Stimulated activated naive CD8-positive, alpha-beta T cell treated with anti-CD3 and anti-CD28 coated beads, Interleukin-15, amount 100 ng/mL, for 72 hours (primary cell): ENCODE results near the gene ZFYVE9.
A peak's percentile ranks its signal among the peaks of the same experiment; 100 is the strongest.

Experiments
- ATAC-seq: fragments of 150-1000 bp; cut with Tn5 transposase; 2 replicates; pipeline ENCODE4 v1.10.0; 2021; ENCODE audit warnings: mild to moderate bottlenecking, moderate library complexity
- DNase-seq, 2 donors: peaks; one replicate each; pipeline ENCODE4 v3.0.0; 2021 to 2022
- H3K27ac Mint-ChIP-seq, 2 donors: one replicate each; pipeline ENCODE4 v1.8.0; 2022; ENCODE audit warnings: mild to moderate bottlenecking in 2 of 2, mixed read lengths in 2 of 2, moderate library complexity in 2 of 2
- H3K27me3 Mint-ChIP-seq: one replicate; pipeline ENCODE4 v1.8.0; 2022; ENCODE audit warnings: mixed read lengths
- H3K4me1 Mint-ChIP-seq: one replicate; pipeline ENCODE4 v1.8.0; 2022; ENCODE audit warnings: mild to moderate bottlenecking, mixed read lengths
- H3K4me3 Mint-ChIP-seq, 2 donors: one replicate each; pipeline ENCODE4 v1.8.0; 2022; ENCODE audit warnings: mild to moderate bottlenecking in 2 of 2, mixed read lengths in 2 of 2, moderate library complexity in 1 of 2
- H3K9me3 Mint-ChIP-seq, 2 donors: one replicate each; pipeline ENCODE4 v1.8.0; 2022; ENCODE audit warnings: mixed read lengths in 2 of 2

The ZFYVE9 gene

DNA sequence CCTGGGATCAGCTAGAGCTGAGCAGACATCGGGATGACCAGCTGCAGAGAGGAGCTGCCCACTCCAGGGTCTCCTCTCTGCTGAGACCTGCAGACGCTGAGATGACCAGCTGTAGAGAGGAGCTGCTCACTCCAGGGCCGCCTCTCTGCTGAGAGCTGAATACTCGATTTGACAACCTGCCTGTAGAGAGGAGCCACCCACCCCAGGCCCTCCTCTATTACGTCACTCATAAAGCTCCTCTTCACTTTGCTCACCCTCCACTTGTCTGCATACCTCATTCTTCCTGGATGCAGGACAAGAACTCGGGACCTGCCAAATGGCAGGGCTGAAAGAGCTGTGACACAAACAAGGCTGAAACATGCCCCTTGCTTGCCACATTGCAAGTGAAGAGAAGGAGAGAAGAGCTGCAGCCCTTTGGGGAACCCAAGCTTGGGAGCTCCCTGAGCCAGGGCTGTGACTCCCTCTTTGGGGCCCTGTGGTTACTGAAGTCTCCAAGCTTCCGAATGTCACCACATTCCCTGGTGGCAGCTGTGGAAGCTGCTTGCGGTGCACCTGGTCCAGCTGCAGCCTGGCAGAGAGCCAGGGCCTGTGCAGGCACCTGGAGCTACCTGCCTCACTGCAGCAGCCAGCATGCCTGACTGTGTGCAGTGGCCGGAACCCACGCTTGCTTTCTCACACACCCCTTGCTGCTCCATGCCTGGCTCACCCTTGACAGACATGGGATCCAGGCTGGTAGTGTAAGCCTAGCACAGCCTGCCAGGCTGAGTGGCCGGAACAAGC, 164.5 kb downstream of the ZFYVE9 start:
- Mint-ChIP-seq H3K4me3 (no peak overlapping the region), H3K27me3 (no peaks in the 10 kb centered on the region), H3K9me3 (no peaks in the 10 kb centered on the region), H3K4me1 (no peaks in the 10 kb centered on the region), H3K27ac (no peak overlapping the region)
- no peak for ATAC-seq
- DNase-seq = no peak

DNA sequence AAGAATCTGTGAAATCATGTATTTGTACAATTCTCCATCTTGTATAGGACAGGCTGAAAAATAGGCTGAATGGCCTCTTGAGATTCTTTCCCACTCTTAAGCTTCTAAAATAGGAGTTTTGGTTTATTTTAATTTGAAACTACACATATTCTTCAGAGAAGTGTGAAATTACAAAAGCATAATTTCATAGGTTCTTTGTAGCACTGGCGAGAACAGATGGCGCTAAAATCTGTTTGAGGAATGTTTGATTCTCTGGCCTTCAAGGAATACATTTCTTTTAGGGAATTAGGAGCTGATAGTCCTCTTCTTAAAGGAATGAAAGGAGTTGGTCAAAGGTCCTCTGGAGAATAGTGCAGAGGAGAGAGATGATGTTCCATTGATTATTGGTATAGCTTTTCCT, 179.2 kb downstream of the ZFYVE9 start:
- Mint-ChIP-seq H3K27ac (no peak overlapping the region), H3K9me3 (no peaks in the 10 kb centered on the region), H3K27me3 (no peaks in the 10 kb centered on the region), H3K4me1 (no peaks in the 10 kb centered on the region), H3K4me3 (no peak overlapping the region)
- ATAC-seq (no peak), DNase-seq (no peak)

DNA sequence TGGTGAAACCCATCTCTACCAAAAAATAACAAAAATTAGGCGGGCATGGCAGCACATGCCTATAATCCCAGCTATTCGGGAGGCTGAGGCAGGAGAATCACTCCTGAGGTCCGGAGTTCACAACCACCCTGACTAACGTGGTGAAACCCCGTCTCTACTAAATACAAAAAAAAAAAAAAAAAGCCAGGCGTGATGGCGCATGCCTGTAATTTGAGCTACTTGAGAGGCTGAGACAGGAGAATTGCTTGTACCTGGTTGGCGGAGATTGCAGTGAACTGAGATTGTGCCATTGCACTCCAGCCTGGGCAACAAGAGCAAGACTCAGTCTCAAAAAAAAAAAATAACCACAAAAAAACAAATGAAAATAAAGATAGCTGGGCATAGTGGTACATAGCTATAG, 181.8 kb downstream of the ZFYVE9 start:
- Mint-ChIP-seq H3K27me3 (no peaks in the 10 kb centered on the region), H3K9me3 (no peaks in the 10 kb centered on the region), H3K4me1 (no peaks in the 10 kb centered on the region), H3K27ac (peak overlapping the region in 1 of 2 donors; percentile 69), H3K4me3 (no peak overlapping the region)
- DNase-seq (no peak), ATAC-seq (no peak)

DNA sequence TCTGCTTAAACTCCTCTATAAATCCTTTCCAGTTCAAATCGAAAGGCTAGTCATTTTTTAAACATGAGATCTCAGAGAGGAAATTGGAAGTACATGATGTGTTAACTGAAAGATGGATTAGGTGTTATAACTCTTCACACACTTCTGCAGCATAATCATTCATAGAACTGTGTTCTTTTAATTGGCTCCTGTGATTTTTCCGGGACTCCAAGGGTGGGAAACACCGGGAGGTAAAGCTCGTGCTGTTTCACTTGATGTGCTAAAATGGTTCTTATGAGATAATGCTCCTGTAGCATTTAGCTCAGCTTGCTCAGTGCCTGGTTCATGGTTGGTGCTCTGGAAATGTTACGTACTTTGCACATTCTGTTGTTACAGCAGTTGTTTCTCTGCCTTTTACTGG, 183.9 kb downstream of the ZFYVE9 start:
- no peak overlapping the region for H3K4me3 Mint-ChIP-seq
- H3K4me1 Mint-ChIP-seq = peaks cover 13% of the 10 kb centered on the region
- DNase-seq (no peak), ATAC-seq (no peak)
- no peak overlapping the region for H3K27ac Mint-ChIP-seq
- H3K9me3 Mint-ChIP-seq = no peaks in the 10 kb centered on the region
- no peaks in the 10 kb centered on the region for H3K27me3 Mint-ChIP-seq

DNA sequence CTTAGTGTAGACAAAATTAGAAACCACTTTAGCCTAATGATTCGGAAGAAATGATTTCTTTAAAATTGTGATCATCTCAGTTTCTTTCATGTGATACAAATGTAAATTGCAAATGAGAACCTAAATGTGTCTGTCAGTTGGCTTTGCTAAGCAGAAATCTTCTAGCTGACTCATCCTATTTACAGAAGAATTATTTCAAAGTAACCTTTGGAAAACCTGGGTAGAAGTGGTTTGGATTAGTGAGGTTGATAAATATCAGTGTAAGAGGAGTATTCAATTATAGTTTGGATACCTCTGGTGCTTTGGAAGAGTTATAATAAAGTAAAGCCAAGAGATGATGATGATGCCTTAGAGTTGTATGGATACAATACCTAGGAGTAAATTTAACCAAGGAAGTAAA, 186.7 kb downstream of the ZFYVE9 start:
- ATAC-seq = no peak

DNA sequence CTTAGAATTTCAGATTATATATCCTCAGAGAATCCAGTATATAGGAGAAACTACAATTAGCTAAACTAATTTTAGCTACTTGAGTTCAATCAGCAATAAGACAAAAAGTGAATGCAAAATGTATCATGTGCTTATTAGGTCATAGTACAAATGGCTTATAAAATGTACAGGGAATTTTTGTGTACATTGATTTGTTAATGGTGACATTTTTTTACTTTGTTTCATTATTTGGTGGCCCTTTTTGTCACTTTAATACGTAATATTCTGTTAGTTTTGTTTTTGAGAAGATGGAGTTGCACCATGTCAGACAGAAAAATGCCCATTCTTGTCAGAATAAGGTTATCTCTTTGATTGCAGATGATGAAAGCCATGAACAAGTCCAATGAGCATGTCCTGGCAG, 190.5 kb downstream of the ZFYVE9 start:
- Mint-ChIP-seq H3K9me3 (no peaks in the 10 kb centered on the region), H3K4me3 (no peak overlapping the region), H3K4me1 (peaks cover 15% of the 10 kb centered on the region), H3K27ac (no peak overlapping the region), H3K27me3 (no peaks in the 10 kb centered on the region)
- ATAC-seq (no peak), DNase-seq (no peak)

More for the DNA sequence above, 186.7 kb downstream of the ZFYVE9 start:
- Mint-ChIP-seq H3K27ac (no peak overlapping the region), H3K27me3 (no peaks in the 10 kb centered on the region), H3K9me3 (no peaks in the 10 kb centered on the region), H3K4me1 (peaks cover 15% of the 10 kb centered on the region), H3K4me3 (no peak overlapping the region)
- no peak for DNase-seq

DNA sequence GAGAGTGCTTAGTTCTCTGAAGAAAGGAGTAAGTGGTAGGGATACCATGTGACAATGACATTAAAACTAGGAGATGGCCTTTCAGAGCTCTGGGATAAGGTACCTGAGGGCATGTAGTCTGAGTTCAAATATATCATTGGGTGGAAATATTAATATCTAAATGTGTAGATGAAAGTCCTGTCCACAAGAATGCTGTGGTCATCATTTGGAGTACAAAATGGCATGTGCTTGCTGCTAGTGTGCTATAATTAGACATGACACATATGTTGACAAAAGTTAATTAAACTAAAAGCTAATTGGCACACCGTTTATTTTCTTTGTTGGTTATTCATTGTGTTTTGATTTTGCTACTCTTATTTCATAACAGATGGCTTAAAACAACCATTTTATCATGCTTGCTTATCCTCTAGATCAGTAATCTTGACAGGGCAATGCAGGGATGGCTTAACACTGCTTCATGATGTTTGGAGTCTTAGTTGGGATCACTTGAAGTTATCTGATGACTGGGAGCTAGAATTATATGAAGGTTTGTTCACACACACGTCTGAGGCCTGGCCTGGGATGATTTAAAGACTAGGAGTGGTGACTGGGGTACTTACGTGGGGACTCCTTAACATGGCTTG, 193.1 kb downstream of the ZFYVE9 start:
- no peaks in the 10 kb centered on the region for H3K9me3 Mint-ChIP-seq
- ATAC-seq (no peak), DNase-seq (no peak)
- no peak overlapping the region for H3K27ac Mint-ChIP-seq
- peaks cover 9% of the 10 kb centered on the region for H3K4me1 Mint-ChIP-seq
- H3K27me3 Mint-ChIP-seq = no peaks in the 10 kb centered on the region
- H3K4me3 Mint-ChIP-seq = no peak overlapping the region

DNA sequence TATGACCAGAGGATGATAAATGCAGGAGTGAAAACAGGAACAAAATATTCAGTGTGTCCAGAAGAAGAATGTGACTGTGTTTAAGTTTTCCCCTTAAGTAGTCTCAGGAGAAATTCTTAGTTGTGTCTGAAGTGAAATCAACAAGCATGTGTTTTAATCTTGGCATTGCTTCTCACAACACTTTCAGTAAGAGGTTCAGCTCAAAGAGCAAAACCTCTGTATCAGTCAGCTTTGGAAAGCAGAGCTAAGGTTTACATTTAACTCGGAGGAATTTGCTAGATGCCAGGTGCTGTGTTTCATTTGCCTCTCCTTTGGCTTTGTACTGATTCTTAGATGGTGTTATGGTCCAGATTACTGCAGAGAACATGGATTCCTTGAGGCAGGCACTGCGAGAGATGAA, 195.6 kb downstream of the ZFYVE9 start:
- no peak for DNase-seq
- no peak overlapping the region for H3K27ac Mint-ChIP-seq
- no peak overlapping the region for H3K4me3 Mint-ChIP-seq
- H3K9me3 Mint-ChIP-seq = no peaks in the 10 kb centered on the region
- no peaks in the 10 kb centered on the region for H3K4me1 Mint-ChIP-seq
- no peaks in the 10 kb centered on the region for H3K27me3 Mint-ChIP-seq
- ATAC-seq = no peak

DNA sequence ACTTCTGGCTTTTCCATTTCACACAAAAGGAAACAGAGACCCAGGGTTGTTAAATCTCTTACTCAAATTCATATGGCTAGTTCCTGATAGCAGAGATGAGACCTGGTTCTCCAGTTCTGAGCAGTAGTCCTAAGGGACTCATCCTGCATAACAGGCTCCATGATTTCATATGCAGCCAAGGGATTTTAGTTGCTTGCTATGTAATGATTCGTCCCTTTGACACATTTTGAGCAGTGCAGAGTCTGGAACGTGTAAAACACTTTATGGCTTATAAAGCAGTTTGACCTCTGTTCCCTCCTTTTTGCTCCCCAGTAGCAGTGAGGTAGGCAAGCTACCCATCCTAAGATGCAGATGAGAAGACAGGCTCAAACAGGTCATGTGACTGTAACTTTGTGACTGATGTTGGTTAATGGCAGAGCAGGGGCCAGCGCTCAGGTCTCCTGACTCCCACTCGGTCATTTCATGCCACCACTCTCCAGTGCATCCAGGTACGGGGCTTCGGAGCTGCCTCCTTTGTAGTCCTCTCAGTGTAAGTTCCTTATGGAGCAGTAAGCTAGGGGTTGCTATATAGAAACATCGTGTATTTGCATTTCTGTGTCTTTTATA, 199.9 kb downstream of the ZFYVE9 start:
- no peak overlapping the region for H3K4me3 Mint-ChIP-seq
- H3K9me3 Mint-ChIP-seq = no peaks in the 10 kb centered on the region
- DNase-seq (no peak), ATAC-seq (no peak)
- H3K27me3 Mint-ChIP-seq = no peaks in the 10 kb centered on the region
- no peaks in the 10 kb centered on the region for H3K4me1 Mint-ChIP-seq
- H3K27ac Mint-ChIP-seq = no peak overlapping the region

DNA sequence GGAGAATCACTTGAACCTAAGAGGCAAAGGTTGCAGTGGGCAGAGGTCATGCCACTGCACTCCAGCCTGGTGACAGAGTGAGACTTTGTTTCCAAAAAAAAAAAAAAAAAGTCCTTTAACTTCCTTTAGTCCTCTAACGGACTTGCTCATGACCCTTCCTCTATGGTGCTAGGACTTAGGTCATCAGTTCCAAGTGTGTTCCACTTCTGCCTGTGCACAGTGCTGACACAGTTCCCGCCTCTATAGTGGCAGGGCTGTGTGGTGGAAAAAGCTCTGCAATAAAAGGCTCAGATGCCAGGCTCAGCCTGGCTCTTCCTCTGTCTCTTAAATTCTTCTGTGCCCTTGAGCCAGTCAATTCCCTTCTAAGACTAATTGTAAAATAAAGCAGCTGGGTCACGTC, 202.1 kb downstream of the ZFYVE9 start:
- no peaks in the 10 kb centered on the region for H3K27me3 Mint-ChIP-seq
- H3K27ac Mint-ChIP-seq = no peak overlapping the region
- ATAC-seq (no peak), DNase-seq (no peak)
- H3K4me1 Mint-ChIP-seq = peaks cover 5% of the 10 kb centered on the region
- no peak overlapping the region for H3K4me3 Mint-ChIP-seq
- H3K9me3 Mint-ChIP-seq = no peaks in the 10 kb centered on the region

DNA sequence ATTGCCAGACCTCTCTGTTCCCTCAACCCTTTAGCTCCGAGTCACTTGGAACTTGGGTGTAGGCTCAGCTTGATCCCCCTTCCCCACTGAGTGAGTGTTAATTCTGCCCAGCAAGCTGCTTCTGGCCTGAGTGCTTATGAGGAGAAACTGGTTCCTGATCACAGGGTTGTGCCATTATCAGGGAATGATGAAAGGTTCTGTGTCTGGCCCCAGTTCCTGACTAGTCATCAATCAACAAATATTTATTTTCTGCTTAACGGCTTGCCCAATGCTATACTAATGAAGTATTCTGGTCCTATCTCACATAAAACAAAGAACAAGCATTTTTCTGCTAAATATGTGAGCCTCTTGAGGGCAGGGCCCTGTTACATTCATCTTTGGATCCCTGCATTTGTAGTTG, 203.4 kb downstream of the ZFYVE9 start:
- H3K27me3 Mint-ChIP-seq = no peaks in the 10 kb centered on the region
- H3K4me3 Mint-ChIP-seq = no peak overlapping the region
- no peak overlapping the region for H3K27ac Mint-ChIP-seq
- no peak for DNase-seq
- H3K9me3 Mint-ChIP-seq = no peaks in the 10 kb centered on the region
- H3K4me1 Mint-ChIP-seq = peaks cover 6% of the 10 kb centered on the region
- no peak for ATAC-seq

DNA sequence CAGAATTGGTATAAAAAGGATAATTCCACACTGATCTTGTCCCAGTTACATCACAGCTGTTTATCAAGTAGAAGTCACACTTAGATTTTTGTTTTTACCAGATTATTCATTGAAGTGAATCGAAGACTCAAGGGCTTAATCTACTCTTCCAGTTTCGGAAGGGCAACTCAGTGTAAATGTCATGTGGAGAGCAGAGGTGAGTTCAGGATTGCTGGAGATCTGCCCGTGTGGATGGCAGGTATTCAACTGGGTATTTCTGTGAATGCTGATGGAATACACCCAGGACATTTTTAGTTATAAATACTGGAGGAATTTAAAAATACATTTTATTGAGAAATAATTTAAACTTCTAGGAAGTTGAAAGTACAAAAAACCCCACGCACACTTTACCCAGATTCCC, 204.8 kb downstream of the ZFYVE9 start:
- no peaks in the 10 kb centered on the region for H3K9me3 Mint-ChIP-seq
- H3K4me3 Mint-ChIP-seq = no peak overlapping the region
- no peak overlapping the region for H3K27ac Mint-ChIP-seq
- DNase-seq (no peak), ATAC-seq (no peak)
- no peaks in the 10 kb centered on the region for H3K27me3 Mint-ChIP-seq
- peaks cover 6% of the 10 kb centered on the region for H3K4me1 Mint-ChIP-seq

DNA sequence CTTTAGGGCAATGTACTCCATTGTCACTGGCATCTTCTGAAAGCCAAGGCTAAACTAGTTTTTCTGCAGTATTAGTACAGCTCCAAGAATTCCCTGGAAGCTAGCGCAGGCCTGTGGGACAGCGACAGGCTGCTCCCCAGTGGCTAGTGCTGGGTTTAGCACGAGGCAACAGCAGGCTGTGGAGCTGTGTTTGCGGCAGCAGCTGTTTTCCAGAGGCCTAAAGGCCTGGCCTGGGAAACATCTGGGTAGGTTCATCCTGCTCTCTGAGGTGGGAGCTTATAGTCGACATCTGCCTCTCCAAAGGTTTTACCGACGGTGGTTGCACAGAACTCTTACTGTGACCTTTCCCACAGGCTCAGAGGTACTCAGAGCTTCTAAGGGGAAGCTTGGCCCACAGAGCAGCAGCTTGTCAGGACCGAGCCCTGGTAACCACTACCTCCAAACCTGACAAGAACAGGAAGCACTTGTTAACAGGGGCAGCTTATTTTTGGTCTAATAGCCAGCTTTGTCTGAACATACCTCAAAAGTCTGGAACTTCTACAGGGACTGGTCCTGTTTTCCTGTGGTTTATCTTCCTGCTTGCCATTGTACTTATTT, 206.9 kb downstream of the ZFYVE9 start:
- peaks cover 6% of the 10 kb centered on the region for H3K4me1 Mint-ChIP-seq
- H3K27ac Mint-ChIP-seq = peak overlapping the region in 1 of 2 donors; percentile 29
- DNase-seq (no peak), ATAC-seq (peak; percentile 29)
- no peaks in the 10 kb centered on the region for H3K27me3 Mint-ChIP-seq
- H3K9me3 Mint-ChIP-seq = no peaks in the 10 kb centered on the region
- no peak overlapping the region for H3K4me3 Mint-ChIP-seq

DNA sequence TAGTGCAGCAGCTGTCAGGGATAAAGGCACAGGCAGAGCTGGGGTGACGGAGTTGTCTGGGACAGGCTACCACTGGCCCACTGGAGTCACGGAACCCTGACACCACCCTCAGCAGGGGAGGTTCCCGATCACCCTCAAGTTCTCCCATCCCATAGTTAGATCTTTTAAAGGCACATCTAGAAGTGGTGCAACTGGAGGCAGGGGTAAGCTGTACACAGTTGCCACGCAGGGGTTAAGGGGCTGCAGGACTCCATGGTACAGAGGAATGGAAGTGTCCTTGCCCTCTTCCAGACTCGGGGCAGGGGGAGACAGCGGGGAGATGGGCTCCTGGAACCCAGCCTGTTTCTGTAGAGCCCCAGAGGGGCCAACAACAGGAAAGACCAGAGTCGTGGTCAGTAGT, 210.8 kb downstream of the ZFYVE9 start:
- ATAC-seq (no peak), DNase-seq (no peak)
- H3K4me3 Mint-ChIP-seq = no peak overlapping the region
- peaks cover 11% of the 10 kb centered on the region for H3K4me1 Mint-ChIP-seq
- peak overlapping the region; percentile 53 to 65 for H3K27ac Mint-ChIP-seq
- no peaks in the 10 kb centered on the region for H3K27me3 Mint-ChIP-seq
- H3K9me3 Mint-ChIP-seq = no peaks in the 10 kb centered on the region

DNA sequence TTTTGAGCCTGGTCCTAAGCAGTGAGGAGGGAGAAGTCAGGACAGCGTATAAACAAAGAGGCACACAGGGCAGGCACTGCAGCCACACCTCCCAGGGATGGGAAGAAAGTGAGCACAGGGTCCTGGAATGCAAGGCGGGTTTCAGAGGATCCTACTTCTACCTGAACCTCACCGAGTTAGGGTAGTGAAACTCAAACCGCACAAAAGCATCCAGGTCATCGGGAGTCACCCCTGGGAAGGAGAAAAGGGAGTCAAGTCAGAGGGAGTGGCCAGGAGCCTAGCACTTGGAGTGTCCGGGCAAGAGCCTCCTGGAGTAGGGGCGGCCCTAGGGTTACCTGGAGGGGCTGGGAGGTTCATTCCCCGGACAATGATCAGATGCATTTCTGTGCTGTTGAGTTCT, 213.5 kb downstream of the ZFYVE9 start:
- peaks cover 5% of the 10 kb centered on the region for H3K4me1 Mint-ChIP-seq
- no peak for DNase-seq
- H3K27me3 Mint-ChIP-seq = no peaks in the 10 kb centered on the region
- H3K4me3 Mint-ChIP-seq = no peak overlapping the region
- no peak for ATAC-seq
- H3K27ac Mint-ChIP-seq = peak overlapping the region in 1 of 2 donors; percentile 50
- H3K9me3 Mint-ChIP-seq = no peaks in the 10 kb centered on the region

DNA sequence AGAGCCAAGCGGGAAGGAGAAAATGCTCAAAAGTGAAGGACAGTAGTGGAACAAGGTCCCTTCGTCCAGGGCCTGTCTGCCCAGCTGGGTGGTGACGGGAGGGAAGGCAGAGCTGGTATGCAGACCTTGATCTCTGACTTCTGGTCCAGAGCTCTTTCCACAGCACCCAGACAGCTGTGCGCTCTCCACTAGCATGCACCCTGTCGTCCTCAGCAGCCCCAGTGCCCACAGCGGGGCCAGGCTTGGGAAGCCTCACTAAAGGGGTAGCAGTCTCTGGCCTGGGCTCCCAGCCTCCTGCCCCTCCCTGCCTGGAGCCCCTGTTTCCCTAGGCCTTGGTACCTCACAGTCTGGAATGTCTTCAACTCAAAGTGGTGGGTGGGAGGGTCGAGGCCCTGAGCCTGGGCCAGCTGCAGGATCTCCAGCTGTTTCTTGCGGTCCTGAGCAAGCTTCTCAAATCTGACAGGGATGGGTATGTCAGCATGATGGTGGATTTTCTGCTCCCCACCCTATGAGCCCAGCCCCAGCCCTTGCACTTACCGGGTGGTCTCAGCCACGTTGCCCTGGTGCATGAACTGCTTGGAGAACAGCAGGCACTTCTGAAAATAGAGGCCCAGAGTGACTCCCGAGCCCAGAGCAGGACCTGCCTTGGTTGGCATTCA, 214.1 kb downstream of the ZFYVE9 start:
- ATAC-seq (no peak), DNase-seq (no peak)
- Mint-ChIP-seq H3K4me1 (peaks cover 5% of the 10 kb centered on the region), H3K9me3 (no peaks in the 10 kb centered on the region), H3K4me3 (no peak overlapping the region), H3K27me3 (no peaks in the 10 kb centered on the region), H3K27ac (no peak overlapping the region)
